ENCODE data around the gene TEX38. TPM values are rescaled to one million over a fixed set of nuclear protein-coding genes. Genes with fewer than 3 reads are reported as not detected.
A peak's percentile ranks its signal among the peaks of the same experiment; 100 is the strongest.

TEX38 gene
- total RNA-seq (2016; rRNA removed; fragmentation: Illumina TruSeq; extraction: Trizol) (not detected in 2 replicates), polyA plus RNA-seq (2011; rRNA removed) (0.07 and 0.18 TPM in 2 replicates), polyA minus RNA-seq (2011; rRNA and poly(A)+ RNA removed; ENCODE audit: low replicate concordance) (0.40 TPM in 1 of 2 replicates, not detected in the other), Bru-seq, nascent RNA (not detected), BruChase-seq, experiment 1, labeled RNA remaining after a 6-hour chase (percentile 27 among the genes with signal in this experiment), BruChase-seq, experiment 2, labeled RNA remaining after a 2-hour chase (not detected)
- total RNA-seq (2016; cell fraction: cytosol; rRNA removed; fragmentation: Illumina TruSeq; extraction: Trizol; ENCODE audit: low read depth), result not detected in 2 replicates
- total RNA-seq (2016; cell fraction: insoluble cytoplasmic fraction; rRNA removed; fragmentation: Illumina TruSeq; extraction: Trizol), result not detected in 2 replicates
- total RNA-seq (2016; cell fraction: membrane; rRNA removed; fragmentation: Illumina TruSeq; extraction: Trizol), result not detected in 2 replicates
- total RNA-seq (2016; cell fraction: nucleus; rRNA removed; fragmentation: Illumina TruSeq; extraction: Trizol), result not detected in 2 replicates
- polyA plus RNA-seq (2011; cell fraction: cytosol; rRNA removed), result not detected in 2 replicates
- 0.34 and 0.36 TPM in 2 replicates for polyA plus RNA-seq (2011; cell fraction: nucleus; rRNA removed)
- not detected in 2 replicates for polyA plus RNA-seq (2012)
- not detected in 2 replicates for polyA plus RNA-seq (2016; cell fraction: cytosol; fragmentation: Illumina TruSeq; extraction: Trizol; ENCODE audit: low read depth)
- not detected in 2 replicates for polyA plus RNA-seq (2016; cell fraction: insoluble cytoplasmic fraction; fragmentation: Illumina TruSeq; extraction: Trizol; ENCODE audit: low read depth)
- not detected in 2 replicates for polyA plus RNA-seq (2016; cell fraction: membrane; fragmentation: Illumina TruSeq; extraction: Trizol; ENCODE audit: low read depth)
- polyA plus RNA-seq (2016; cell fraction: nucleus; fragmentation: Illumina TruSeq; extraction: Trizol; ENCODE audit: insufficient read depth, low read depth), result not detected in 2 replicates
- not detected in 2 replicates for polyA minus RNA-seq (2011; cell fraction: cytosol; rRNA and poly(A)+ RNA removed)
- polyA minus RNA-seq (2011; cell fraction: nucleus; rRNA and poly(A)+ RNA removed), result not detected in 2 replicates
- long read RNA-seq, experiment 1, result 0 reads
- long read RNA-seq, experiment 2, result 0 reads

GRCh38 chr1:46671554-46671953 is at the start of gene TEX38:
Gene TEX38, plus strand, starts transcription at chr1:46671854. Its CDS starts 81 bp downstream, at chr1:46671935.
- FAIRE-seq (no peak), DNase-seq (ENCODE audit: low spot score) (no peak), ATAC-seq (no peak)
- no peaks in the 10 kb centered on the region for H4K20me1 ChIP-seq (ENCODE audit: insufficient read depth, low read length)
- H3K9ac ChIP-seq (ENCODE audit: insufficient read depth, low read depth, low read length), result no peak within 1 kb of the TSS
- no peak within 1 kb of the TSS for H3K27ac ChIP-seq (ENCODE audit: extremely low read length, insufficient read depth, low read length)
- in situ Hi-C loops (cut with HindIII; ENCODE audit: extremely low pct_ligation_motif_present, low pct_unique_long_range_greater_than_20kb), result no loop called here
- no peak within 1 kb of the TSS for H3K4me2 ChIP-seq (ENCODE audit: low read depth, low read length)
- H3K4me3 ChIP-seq (replicated peaks in 1 of 3; ENCODE audit: insufficient read depth in 1 of 3, low read depth in 2 of 3, low read length in 3 of 3), result no peak within 1 kb of the TSS
- intact Hi-C loops (cut with micrococcal nuclease; ENCODE audit: unreplicated experiment), result no loop called here
- no peaks in the 10 kb centered on the region for H3K9me3 ChIP-seq (ENCODE audit: low read length)
- POLR2A ChIA-PET, result no interaction called here
- peaks cover 2 to 14% of the 10 kb centered on the region in 2 experiments; a peak in 3 of 5 replicates for H3K36me3 ChIP-seq (replicated peaks in 1 of 2; ENCODE audit: control insufficient read depth in 1 of 2, insufficient read depth in 2 of 2, low read length in 2 of 2)
- 100% methylated on average over 2 of the region's 3 CpGs for WGBS (ENCODE audit: low lambda C conversion rate)
- H3K4me1 ChIP-seq (ENCODE audit: insufficient read depth, low read length), result peaks cover 9% of the 10 kb centered on the region
- CTCF ChIA-PET (ENCODE audit: low intra/inter-chr PET ratio, low total read pairs), result no interaction called here
- H2AFZ ChIP-seq (ENCODE audit: low read length), result no peak within 1 kb of the TSS
- H3K79me2 ChIP-seq (ENCODE audit: insufficient read depth, low read length), result peaks cover 9% of the 10 kb centered on the region
- no TSS peak for BruUV-seq (replicated peaks)
- no peaks in the 10 kb centered on the region; a peak in 1 of 5 replicates for H3K27me3 ChIP-seq (ENCODE audit: control insufficient read depth in 1 of 2, insufficient read depth in 2 of 2, low read length in 2 of 2)
- TF ChIP-seq EP300 (IDR thresholded peaks at IDR 0.05; ENCODE audit: low read depth in 2 of 2, low read length in 2 of 2), result no peak
- no peak for TF ChIP-seq EP300 (CRISPR knock-in tag; IDR thresholded peaks at IDR 0.05; ENCODE audit: borderline replicate concordance)
- TF ChIP-seq ZNF12 (CRISPR knock-in tag; IDR thresholded peaks at IDR 0.05), result no peak
- TF ChIP-seq, protein P1, sequence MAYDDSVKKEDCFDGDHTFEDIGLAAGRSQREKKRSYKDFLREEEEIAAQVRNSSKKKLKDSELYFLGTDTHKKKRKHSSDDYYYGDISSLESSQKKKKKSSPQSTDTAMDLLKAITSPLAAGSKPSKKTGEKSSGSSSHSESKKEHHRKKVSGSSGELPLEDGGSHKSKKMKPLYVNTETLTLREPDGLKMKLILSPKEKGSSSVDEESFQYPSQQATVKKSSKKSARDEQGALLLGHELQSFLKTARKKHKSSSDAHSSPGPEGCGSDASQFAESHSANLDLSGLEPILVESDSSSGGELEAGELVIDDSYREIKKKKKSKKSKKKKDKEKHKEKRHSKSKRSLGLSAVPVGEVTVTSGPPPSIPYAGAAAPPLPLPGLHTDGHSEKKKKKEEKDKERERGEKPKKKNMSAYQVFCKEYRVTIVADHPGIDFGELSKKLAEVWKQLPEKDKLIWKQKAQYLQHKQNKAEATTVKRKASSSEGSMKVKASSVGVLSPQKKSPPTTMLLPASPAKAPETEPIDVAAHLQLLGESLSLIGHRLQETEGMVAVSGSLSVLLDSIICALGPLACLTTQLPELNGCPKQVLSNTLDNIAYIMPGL (CRISPR knock-in tag; IDR thresholded peaks at IDR 0.05; ENCODE audit: borderline replicate concordance in 1 of 2, low read depth in 1 of 2), result no peak
- TF ChIP-seq, protein P2, sequence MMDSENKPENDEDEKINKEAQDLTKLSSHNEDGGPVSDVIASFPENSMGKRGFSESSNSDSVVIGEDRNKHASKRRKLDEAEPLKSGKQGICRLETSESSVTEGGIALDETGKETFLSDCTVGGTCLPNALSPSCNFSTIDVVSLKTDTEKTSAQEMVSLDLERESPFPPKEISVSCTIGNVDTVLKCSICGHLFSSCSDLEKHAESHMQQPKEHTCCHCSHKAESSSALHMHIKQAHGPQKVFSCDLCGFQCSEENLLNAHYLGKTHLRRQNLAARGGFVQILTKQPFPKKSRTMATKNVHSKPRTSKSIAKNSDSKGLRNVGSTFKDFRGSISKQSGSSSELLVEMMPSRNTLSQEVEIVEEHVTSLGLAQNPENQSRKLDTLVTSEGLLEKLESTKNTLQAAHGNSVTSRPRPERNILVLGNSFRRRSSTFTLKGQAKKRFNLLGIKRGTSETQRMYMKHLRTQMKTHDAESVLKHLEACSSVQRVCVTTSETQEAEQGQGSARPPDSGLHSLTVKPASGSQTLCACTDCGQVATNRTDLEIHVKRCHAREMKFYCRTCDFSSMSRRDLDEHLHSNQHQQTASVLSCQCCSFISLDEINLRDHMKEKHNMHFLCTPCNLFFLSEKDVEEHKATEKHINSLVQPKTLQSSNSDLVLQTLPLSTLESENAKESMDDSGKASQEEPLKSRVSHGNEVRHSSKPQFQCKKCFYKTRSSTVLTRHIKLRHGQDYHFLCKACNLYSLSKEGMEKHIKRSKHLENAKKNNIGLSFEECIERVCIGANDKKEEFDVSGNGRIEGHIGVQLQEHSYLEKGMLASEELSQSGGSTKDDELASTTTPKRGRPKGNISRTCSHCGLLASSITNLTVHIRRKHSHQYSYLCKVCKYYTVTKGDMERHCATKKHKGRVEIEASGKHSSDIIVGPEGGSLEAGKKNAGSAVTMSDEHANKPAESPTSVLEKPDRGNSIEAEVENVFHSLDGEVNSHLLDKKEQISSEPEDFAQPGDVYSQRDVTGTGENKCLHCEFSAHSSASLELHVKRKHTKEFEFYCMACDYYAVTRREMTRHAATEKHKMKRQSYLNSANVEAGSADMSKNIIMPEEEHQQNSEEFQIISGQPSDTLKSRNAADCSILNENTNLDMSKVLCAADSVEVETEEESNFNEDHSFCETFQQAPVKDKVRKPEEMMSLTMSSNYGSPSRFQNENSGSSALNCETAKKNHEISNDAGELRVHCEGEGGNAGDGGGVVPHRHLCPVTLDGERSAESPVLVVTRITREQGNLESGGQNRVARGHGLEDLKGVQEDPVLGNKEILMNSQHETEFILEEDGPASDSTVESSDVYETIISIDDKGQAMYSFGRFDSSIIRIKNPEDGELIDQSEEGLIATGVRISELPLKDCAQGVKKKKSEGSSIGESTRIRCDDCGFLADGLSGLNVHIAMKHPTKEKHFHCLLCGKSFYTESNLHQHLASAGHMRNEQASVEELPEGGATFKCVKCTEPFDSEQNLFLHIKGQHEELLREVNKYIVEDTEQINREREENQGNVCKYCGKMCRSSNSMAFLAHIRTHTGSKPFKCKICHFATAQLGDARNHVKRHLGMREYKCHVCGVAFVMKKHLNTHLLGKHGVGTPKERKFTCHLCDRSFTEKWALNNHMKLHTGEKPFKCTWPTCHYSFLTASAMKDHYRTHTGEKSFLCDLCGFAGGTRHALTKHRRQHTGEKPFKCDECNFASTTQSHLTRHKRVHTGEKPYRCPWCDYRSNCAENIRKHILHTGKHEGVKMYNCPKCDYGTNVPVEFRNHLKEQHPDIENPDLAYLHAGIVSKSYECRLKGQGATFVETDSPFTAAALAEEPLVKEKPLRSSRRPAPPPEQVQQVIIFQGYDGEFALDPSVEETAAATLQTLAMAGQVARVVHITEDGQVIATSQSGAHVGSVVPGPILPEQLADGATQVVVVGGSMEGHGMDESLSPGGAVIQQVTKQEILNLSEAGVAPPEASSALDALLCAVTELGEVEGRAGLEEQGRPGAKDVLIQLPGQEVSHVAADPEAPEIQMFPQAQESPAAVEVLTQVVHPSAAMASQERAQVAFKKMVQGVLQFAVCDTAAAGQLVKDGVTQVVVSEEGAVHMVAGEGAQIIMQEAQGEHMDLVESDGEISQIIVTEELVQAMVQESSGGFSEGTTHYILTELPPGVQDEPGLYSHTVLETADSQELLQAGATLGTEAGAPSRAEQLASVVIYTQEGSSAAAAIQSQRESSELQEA (CRISPR knock-in tag; IDR thresholded peaks at IDR 0.05; ENCODE audit: not compliant biosample characterization), result no peak
